ENCODE data around the gene PXT1.

DNA sequence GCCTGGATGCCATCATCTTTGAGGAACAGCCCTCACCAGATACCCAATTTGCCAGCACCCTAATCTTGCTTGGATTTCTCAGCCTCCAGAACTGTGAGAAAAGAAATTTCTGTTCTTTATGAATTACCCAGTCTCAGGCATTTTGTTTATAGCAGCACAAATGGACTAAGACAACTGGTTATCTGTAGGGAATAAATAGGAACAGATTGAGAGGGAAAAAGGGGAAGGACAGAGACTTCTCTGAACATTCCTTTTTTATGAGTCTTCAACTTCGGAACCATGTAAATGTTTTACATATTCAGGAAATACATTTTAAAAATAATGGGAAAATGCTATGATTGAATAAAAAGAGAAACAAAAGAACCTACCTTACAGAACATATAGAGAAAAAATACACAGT is 21.0 kb upstream of the PXT1 start:
- TF ChIP-seq CTCF (IDR thresholded peaks at IDR 0.05; ENCODE audit: low read depth, low read length, missing input control) (no peak), MAX (IDR thresholded peaks at IDR 0.05) (no peak), SP1 (IDR thresholded peaks at IDR 0.05) (no peak), GABPA (IDR thresholded peaks at IDR 0.05 in 1 of 2, conservative IDR thresholded peaks at IDR 0.05 in 1 of 2) (no peak), TAF1 (conservative IDR thresholded peaks at IDR 0.05) (no peak), HNF4G (IDR thresholded peaks at IDR 0.05) (no peak), JUND (IDR thresholded peaks at IDR 0.05) (no peak), RAD21 (IDR thresholded peaks at IDR 0.05) (no peak), FOXA1 (IDR thresholded peaks at IDR 0.05) (no peak), YY1 (IDR thresholded peaks at IDR 0.05) (no peak), EGR1 (IDR thresholded peaks at IDR 0.05; ENCODE audit: low read depth in 2 of 2) (no peak)
- TF ChIP-seq, protein P1, sequence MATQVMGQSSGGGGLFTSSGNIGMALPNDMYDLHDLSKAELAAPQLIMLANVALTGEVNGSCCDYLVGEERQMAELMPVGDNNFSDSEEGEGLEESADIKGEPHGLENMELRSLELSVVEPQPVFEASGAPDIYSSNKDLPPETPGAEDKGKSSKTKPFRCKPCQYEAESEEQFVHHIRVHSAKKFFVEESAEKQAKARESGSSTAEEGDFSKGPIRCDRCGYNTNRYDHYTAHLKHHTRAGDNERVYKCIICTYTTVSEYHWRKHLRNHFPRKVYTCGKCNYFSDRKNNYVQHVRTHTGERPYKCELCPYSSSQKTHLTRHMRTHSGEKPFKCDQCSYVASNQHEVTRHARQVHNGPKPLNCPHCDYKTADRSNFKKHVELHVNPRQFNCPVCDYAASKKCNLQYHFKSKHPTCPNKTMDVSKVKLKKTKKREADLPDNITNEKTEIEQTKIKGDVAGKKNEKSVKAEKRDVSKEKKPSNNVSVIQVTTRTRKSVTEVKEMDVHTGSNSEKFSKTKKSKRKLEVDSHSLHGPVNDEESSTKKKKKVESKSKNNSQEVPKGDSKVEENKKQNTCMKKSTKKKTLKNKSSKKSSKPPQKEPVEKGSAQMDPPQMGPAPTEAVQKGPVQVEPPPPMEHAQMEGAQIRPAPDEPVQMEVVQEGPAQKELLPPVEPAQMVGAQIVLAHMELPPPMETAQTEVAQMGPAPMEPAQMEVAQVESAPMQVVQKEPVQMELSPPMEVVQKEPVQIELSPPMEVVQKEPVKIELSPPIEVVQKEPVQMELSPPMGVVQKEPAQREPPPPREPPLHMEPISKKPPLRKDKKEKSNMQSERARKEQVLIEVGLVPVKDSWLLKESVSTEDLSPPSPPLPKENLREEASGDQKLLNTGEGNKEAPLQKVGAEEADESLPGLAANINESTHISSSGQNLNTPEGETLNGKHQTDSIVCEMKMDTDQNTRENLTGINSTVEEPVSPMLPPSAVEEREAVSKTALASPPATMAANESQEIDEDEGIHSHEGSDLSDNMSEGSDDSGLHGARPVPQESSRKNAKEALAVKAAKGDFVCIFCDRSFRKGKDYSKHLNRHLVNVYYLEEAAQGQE (IDR thresholded peaks at IDR 0.05): no peak
- TF ChIP-seq, protein P2, sequence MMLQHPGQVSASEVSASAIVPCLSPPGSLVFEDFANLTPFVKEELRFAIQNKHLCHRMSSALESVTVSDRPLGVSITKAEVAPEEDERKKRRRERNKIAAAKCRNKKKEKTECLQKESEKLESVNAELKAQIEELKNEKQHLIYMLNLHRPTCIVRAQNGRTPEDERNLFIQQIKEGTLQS (IDR thresholded peaks at IDR 0.05): no peak
- TF ChIP-seq, protein P3, sequence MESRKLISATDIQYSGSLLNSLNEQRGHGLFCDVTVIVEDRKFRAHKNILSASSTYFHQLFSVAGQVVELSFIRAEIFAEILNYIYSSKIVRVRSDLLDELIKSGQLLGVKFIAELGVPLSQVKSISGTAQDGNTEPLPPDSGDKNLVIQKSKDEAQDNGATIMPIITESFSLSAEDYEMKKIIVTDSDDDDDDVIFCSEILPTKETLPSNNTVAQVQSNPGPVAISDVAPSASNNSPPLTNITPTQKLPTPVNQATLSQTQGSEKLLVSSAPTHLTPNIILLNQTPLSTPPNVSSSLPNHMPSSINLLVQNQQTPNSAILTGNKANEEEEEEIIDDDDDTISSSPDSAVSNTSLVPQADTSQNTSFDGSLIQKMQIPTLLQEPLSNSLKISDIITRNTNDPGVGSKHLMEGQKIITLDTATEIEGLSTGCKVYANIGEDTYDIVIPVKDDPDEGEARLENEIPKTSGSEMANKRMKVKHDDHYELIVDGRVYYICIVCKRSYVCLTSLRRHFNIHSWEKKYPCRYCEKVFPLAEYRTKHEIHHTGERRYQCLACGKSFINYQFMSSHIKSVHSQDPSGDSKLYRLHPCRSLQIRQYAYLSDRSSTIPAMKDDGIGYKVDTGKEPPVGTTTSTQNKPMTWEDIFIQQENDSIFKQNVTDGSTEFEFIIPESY (IDR thresholded peaks at IDR 0.05): no peak
